ENCODE results near the gene CALN1.

CALN1 gene

DNA sequence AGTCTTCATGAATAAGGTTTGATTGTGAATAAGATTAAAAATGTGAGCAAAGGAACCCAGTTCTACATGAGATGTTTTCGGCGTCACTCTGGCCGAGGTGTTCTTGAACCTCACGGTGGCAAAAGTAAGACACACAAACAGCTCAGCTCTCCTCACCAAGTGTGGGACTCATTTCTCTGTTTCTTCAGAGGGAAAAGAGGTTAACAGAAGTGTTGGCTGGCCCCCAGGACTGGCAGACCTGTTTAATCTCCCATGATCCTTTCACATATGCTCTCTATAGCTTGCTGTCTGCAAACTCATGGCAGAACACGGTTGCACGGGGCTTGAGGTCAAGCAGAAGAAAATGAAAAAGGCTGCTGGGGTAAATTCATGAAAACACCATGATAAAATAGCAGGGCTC lies 394.4 kb downstream of the CALN1 start:
- TF ChIP-seq JUND (IDR thresholded peaks at IDR 0.05; ENCODE audit: low read depth), result no peak
- no peak for DNase-seq (ENCODE audit: low read depth in 1 of 2, low spot score in 1 of 2)
- in situ Hi-C loops (cut with HindIII; ENCODE audit: low pct_unique_long_range_greater_than_20kb, low sequenced_read_pairs), result no loop called here

DNA sequence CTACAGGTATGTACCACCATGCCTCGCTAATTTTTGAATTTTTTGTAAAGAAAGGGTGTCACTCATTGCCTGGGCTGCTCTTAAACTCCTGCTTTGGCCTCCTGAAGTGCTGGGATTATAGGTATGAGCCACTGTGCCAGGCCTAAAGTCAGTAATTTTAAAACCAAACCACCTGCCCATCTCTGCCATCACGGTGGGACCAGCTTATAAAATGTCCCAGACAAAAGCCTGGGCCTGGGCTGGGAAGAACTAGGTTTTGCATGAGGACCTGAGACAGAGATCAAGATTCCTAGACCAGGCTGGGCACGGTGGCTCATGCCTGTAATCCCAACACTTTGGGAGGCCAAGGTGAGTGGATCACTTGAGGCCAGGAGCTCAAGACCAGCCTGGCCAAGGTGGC lies 395.6 kb downstream of the CALN1 start:
- DNase-seq (ENCODE audit: low read depth in 1 of 2, low spot score in 1 of 2), result no peak
- TF ChIP-seq JUND (IDR thresholded peaks at IDR 0.05; ENCODE audit: low read depth), result no peak
- in situ Hi-C loops (cut with HindIII; ENCODE audit: low pct_unique_long_range_greater_than_20kb, low sequenced_read_pairs), result no loop called here

DNA sequence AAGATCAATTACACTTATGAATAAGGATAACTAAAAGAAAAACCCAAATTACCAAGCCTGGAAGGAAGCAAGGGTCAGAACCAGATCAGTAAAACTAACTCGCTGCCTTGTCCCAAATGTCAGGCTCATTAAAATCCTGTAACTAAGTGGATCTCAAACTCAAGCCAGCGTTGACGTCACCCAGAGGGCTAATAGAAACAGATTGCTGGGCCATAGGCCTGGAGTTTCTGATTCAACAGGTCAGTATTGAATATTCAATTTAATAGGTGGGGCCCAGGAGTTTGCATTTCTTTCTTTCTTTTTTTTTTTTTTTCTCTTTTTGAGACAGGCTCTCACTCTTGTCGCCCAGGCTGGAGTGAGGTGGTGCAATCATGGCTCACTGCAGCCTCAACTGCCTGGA lies 397.0 kb downstream of the CALN1 start:
- no peak for TF ChIP-seq JUND (IDR thresholded peaks at IDR 0.05; ENCODE audit: low read depth)
- DNase-seq (ENCODE audit: low read depth in 1 of 2, low spot score in 1 of 2), result no peak
- in situ Hi-C loops (cut with HindIII; ENCODE audit: low pct_unique_long_range_greater_than_20kb, low sequenced_read_pairs), result no loop called here

DNA sequence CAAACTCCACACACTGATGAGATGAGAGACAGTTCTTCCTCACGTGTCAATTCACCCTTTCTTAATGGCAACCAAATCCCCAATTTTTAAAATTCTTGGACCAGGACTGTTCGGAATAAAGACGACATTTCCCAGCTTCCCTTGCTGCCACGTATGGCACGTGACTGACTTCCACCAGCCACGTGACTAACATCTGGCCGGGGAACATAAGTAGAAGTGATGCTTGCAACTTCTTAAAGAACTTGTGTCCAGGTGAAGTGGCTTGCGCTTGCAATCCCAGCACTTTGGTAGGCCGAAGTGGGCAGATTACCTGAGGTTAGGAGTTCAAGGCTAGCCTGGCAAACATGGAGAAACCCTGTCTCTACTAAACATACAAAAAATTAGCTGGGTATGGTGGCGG lies 405.1 kb downstream of the CALN1 start:
- in situ Hi-C loops (cut with HindIII; ENCODE audit: low pct_unique_long_range_greater_than_20kb, low sequenced_read_pairs), result no loop called here
- no peak for TF ChIP-seq JUND (IDR thresholded peaks at IDR 0.05; ENCODE audit: low read depth)
- no peak for DNase-seq (ENCODE audit: low read depth in 1 of 2, low spot score in 1 of 2)

DNA sequence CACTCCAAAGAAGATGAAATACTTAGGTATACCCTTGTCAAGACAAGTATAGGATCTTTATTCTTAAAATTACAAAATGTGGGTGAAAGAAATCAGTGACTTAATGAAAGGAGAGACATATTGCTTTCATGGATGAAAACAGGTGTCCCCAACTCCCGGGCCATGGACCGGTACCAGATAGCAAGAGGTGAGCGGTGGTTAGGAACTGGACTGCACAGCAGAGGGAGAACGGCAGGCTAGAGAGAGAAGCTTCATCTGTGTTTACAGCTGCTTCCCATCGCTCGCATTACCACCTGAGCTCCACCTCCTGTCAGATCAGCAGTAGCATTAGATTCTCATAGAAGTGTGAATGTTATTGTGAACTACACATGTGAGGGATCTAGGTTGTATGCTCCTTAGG lies 408.9 kb downstream of the CALN1 start:
- DNase-seq (ENCODE audit: low read depth in 1 of 2, low spot score in 1 of 2), result no peak
- no peak for TF ChIP-seq JUND (IDR thresholded peaks at IDR 0.05; ENCODE audit: low read depth)
- in situ Hi-C loops (cut with HindIII; ENCODE audit: low pct_unique_long_range_greater_than_20kb, low sequenced_read_pairs), result no loop called here

DNA sequence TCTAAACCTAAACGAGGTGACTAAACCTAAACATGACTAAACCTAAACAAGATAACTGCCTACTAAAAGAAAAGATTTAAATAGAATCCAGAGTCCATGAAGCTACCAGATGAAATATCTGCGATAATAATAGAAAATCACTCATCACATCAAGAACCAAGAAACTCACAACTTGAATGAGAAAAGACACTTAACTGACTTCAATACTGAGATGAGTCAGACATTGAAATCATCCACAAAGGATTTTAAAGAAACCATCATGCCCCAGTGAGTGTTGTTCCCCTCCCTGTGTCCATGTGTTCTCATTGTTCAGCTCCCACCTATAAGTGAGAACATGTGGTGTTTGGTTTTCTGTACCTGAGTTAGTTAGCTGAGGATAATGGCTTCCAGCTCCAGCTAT lies 416.0 kb downstream of the CALN1 start:
- DNase-seq (ENCODE audit: low read depth in 1 of 2, low spot score in 1 of 2), result no peak
- TF ChIP-seq JUND (IDR thresholded peaks at IDR 0.05; ENCODE audit: low read depth), result no peak
- in situ Hi-C loops (cut with HindIII; ENCODE audit: low pct_unique_long_range_greater_than_20kb, low sequenced_read_pairs), result no loop called here

- in situ Hi-C loops (cut with HindIII; ENCODE audit: low pct_unique_long_range_greater_than_20kb, low sequenced_read_pairs), result no loop called here
- no peak for DNase-seq (ENCODE audit: low read depth in 1 of 2, low spot score in 1 of 2)
These were observed 417.0 kb downstream of the CALN1 start for GRCh38 chr7:71995111-71995510.

GRCh38 chr7:71991586-71991985 lies 420.6 kb downstream of the CALN1 start:
- in situ Hi-C loops (cut with HindIII; ENCODE audit: low pct_unique_long_range_greater_than_20kb, low sequenced_read_pairs), result no loop called here
- no peak for TF ChIP-seq JUND (IDR thresholded peaks at IDR 0.05; ENCODE audit: low read depth)
- no peak for DNase-seq (ENCODE audit: low read depth in 1 of 2, low spot score in 1 of 2)

More at GRCh38 chr7:71995111-71995510, 417.0 kb downstream of the CALN1 start:
- TF ChIP-seq JUND (IDR thresholded peaks at IDR 0.05; ENCODE audit: low read depth), result no peak

- no peak for DNase-seq (ENCODE audit: low read depth in 1 of 2, low spot score in 1 of 2)
- no peak for TF ChIP-seq JUND (IDR thresholded peaks at IDR 0.05; ENCODE audit: low read depth)
- in situ Hi-C loops (cut with HindIII; ENCODE audit: low pct_unique_long_range_greater_than_20kb, low sequenced_read_pairs), result no loop called here
These were observed 422.0 kb downstream of the CALN1 start for GRCh38 chr7:71990138-71990462.

DNA sequence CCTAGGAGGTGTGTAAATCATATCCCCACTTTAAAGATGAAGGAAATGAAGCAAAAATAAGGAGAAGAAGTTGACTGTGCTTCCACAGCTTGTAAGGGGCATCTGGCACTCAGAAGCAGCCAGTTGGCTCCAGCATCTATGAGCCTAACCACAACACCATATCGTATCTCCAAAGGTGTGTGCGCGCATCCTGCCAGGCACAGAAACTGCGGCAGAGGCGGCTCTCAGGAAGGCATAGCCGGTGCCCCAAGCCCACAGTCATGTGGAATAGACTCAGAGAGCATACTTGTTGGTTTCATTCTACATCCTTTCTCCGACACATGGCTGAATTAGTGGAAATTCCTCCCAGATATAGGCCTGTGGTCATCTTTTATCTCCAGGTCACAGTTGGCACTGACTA lies 423.9 kb downstream of the CALN1 start:
- in situ Hi-C loops (cut with HindIII; ENCODE audit: low pct_unique_long_range_greater_than_20kb, low sequenced_read_pairs), result no loop called here
- no peak for TF ChIP-seq JUND (IDR thresholded peaks at IDR 0.05; ENCODE audit: low read depth)

GRCh38 chr7:71987200-71987767 lies 424.9 kb downstream of the CALN1 start:
- no peak for DNase-seq (ENCODE audit: low read depth in 1 of 2, low spot score in 1 of 2)
- in situ Hi-C loops (cut with HindIII; ENCODE audit: low pct_unique_long_range_greater_than_20kb, low sequenced_read_pairs), result no loop called here
- no peak for TF ChIP-seq JUND (IDR thresholded peaks at IDR 0.05; ENCODE audit: low read depth)

More for the DNA sequence above, 423.9 kb downstream of the CALN1 start:
- DNase-seq (ENCODE audit: low read depth in 1 of 2, low spot score in 1 of 2), result no peak

DNA sequence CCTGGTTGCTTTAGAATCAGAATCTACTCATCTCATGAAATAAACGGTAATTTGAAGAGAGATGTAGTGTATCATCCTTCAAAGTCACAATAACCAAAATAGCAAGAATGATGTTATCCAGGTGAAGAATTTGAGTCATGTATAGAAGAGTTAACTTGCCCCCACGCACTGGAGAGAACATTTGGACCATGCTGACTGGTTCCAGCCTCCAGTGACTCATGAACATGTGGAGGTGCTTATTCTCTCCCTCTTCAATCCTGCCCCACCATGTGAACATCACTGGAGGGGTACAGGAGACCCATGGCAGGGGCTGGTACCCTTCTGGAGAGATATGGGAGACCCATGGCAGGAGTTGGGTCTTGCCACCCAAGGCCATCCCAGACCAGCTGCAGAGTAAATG lies 427.8 kb downstream of the CALN1 start:
- TF ChIP-seq JUND (IDR thresholded peaks at IDR 0.05; ENCODE audit: low read depth), result no peak
- no peak for DNase-seq (ENCODE audit: low read depth in 1 of 2, low spot score in 1 of 2)
- in situ Hi-C loops (cut with HindIII; ENCODE audit: low pct_unique_long_range_greater_than_20kb, low sequenced_read_pairs), result no loop called here

DNA sequence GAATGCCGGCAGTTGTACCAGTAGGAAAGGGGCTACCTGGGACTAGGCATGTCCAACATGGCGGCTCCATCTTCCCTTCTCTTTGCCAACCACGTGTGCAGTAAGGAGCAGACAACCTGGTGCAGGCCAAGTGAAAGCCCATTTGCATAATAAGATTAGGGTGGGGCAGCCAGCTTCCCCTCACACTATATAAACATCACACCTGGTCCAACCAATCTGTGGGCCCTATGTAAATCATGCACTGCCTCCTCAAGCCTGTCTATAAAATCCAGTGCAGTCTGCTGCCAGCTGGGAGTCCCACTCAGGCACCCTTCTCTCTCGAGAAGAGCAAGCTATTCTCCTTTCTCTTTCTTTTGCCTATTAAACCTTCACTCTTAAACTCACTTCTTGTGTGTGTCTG lies 429.3 kb downstream of the CALN1 start:
- DNase-seq (ENCODE audit: low read depth in 1 of 2, low spot score in 1 of 2), result peak in 1 of 2 experiments; percentile 66
- no peak for TF ChIP-seq JUND (IDR thresholded peaks at IDR 0.05; ENCODE audit: low read depth)
- in situ Hi-C loops (cut with HindIII; ENCODE audit: low pct_unique_long_range_greater_than_20kb, low sequenced_read_pairs), result no loop called here

DNA sequence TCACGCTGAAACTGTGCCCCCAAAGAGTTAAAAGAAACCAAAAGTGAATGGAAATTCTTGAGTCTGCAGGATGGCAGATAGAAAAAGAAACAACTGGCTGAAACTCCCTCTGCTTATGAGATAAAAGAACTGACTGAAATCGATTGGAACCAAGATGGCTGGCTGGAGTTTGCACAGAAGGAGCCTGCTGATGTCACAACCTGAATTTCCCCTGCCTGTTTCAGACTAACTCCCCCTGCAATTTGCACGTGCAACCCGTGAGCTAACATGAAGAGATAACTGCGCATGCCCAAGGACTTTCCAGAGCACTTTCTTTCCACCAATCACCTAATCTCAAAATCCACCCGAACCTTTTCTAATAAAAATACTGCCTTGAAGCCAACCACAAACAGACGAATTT lies 435.5 kb downstream of the CALN1 start:
- in situ Hi-C loops (cut with HindIII; ENCODE audit: low pct_unique_long_range_greater_than_20kb, low sequenced_read_pairs), result no loop called here
- DNase-seq (ENCODE audit: low read depth in 1 of 2, low spot score in 1 of 2), result no peak
- no peak for TF ChIP-seq JUND (IDR thresholded peaks at IDR 0.05; ENCODE audit: low read depth)

Measured in T47D (cell line).